ENCODE results near the gene AARSD1.

- TF ChIP-seq CTCF (conservative IDR thresholded peaks at IDR 0.05): no peak; the same call in 1 of the 2 replicates
- no peak for TF ChIP-seq ZFX (IDR thresholded peaks at IDR 0.05)
These were observed 39.4 kb upstream of the AARSD1 start for GRCh38 chr17:43003542-43004172.

Data from C4-2B (cell line).